Stimulated activated CD4-positive, alpha-beta T cell treated with anti-CD3 and anti-CD28 coated beads, Interleukin-1b, Interleukin-23, amount 100 ng/mL, for 1 hour (primary cell): ENCODE measurements around the gene KCNQ1.

Experiments
- DNase-seq, 2 donors: peaks; one replicate each; pipeline ENCODE4 v3.0.0-alpha.2; 2020; ENCODE audit warnings: low read depth in 2 of 2

Gene KCNQ1

GRCh38 chr11:2796508-2797113 is 351.8 kb downstream of the KCNQ1 start:
- DNase-seq = no peak

- no peak for DNase-seq
These were observed 352.4 kb downstream of the KCNQ1 start for GRCh38 chr11:2797121-2797711.

- no peak for DNase-seq
These were observed 353.0 kb downstream of the KCNQ1 start for GRCh38 chr11:2797741-2798361.

GRCh38 chr11:2798951-2799761 is 354.3 kb downstream of the KCNQ1 start:
- no peak for DNase-seq

GRCh38 chr11:2799881-2800654 is 355.3 kb downstream of the KCNQ1 start:
- DNase-seq = no peak

- DNase-seq = no peak
These were observed 356.1 kb downstream of the KCNQ1 start for GRCh38 chr11:2800655-2801531.

- DNase-seq = no peak
These were observed 357.0 kb downstream of the KCNQ1 start for GRCh38 chr11:2801711-2802388.

- no peak for DNase-seq
These were observed 357.8 kb downstream of the KCNQ1 start for GRCh38 chr11:2802389-2803185.

- no peak for DNase-seq
These were observed 358.6 kb downstream of the KCNQ1 start for GRCh38 chr11:2803186-2804091.

GRCh38 chr11:2804189-2804588 is 359.4 kb downstream of the KCNQ1 start:
- no peak for DNase-seq

GRCh38 chr11:2804701-2805387 is 360.0 kb downstream of the KCNQ1 start:
- no peak for DNase-seq

- DNase-seq = no peak
These were observed 360.7 kb downstream of the KCNQ1 start for GRCh38 chr11:2805388-2806056.

- no peak for DNase-seq
These were observed 361.7 kb downstream of the KCNQ1 start for GRCh38 chr11:2806351-2807024.

GRCh38 chr11:2807025-2807681 is 362.3 kb downstream of the KCNQ1 start:
- no peak for DNase-seq

- DNase-seq = no peak
These were observed 363.0 kb downstream of the KCNQ1 start for GRCh38 chr11:2807801-2808241.
